Calu3 (cell line): ENCODE results near the gene SLC27A5. TPM values are rescaled to one million over a fixed set of nuclear protein-coding genes. Genes with fewer than 3 reads are reported as not detected.
"Not testable (repeated sequence)": the region's sequence is repeated elsewhere in the genome, so short reads cannot be mapped to it uniquely, and the experiment has no call there.

ENCODE experiments used
- BruUV-seq: library from RNA; stranded (reverse); fragments of 400-500 nt; replicated peaks from 2 replicates; lab custom pipeline; 2021; lab: Mats Ljungman, UMichigan
- CTCF ChIA-PET: fragments of 300-600 bp; sonication (Branson Sonifier 250); formaldehyde crosslinking; loops from one replicate; lab custom pipeline; 2022; ENCODE audit warnings: antibody characterized with exemption; lab: Charles Lee
- DNase-seq: peaks from one replicate; pipeline ENCODE4 v3.0.0; 2022
- H3K27ac Mint-ChIP-seq: one replicate; pipeline ENCODE4 v1.8.0; 2022; ENCODE audit warnings: mixed read lengths; ENCODE audit not compliant: unreplicated experiment
- H3K27me3 Mint-ChIP-seq: one replicate; pipeline ENCODE4 v1.8.0; 2022; ENCODE audit warnings: mixed read lengths; ENCODE audit not compliant: unreplicated experiment
- H3K36me3 Mint-ChIP-seq: one replicate; pipeline ENCODE4 v1.8.0; 2022; ENCODE audit warnings: mild to moderate bottlenecking, moderate library complexity, mixed read lengths; ENCODE audit not compliant: insufficient read depth, unreplicated experiment
- H3K4me1 Mint-ChIP-seq: one replicate; pipeline ENCODE4 v1.8.0; 2022; ENCODE audit warnings: mild to moderate bottlenecking, low read depth, mixed read lengths; ENCODE audit not compliant: unreplicated experiment
- H3K4me3 Mint-ChIP-seq: one replicate; pipeline ENCODE4 v1.8.0; 2022; ENCODE audit warnings: mild to moderate bottlenecking, low read depth, moderate library complexity, mixed read lengths; ENCODE audit not compliant: unreplicated experiment
- H3K9me3 Mint-ChIP-seq: one replicate; pipeline ENCODE4 v1.8.0; 2022; ENCODE audit warnings: low read depth, mixed read lengths; ENCODE audit not compliant: unreplicated experiment
- intact Hi-C: fragments of 100-400 bp; cut with micrococcal nuclease; formaldehyde crosslinking; loops from one replicate; pipeline ENCODE4 v1.10.0; 2022; ENCODE audit not compliant: unreplicated experiment
- total RNA-seq: library from RNA; stranded (reverse); gene quantifications from 2 replicates; pipeline ENCODE4 v1.2.3, GENCODE V29; 2022
- TF ChIP-seq, protein P1 (sequence below): fragments of 200-600 bp; IDR thresholded peaks from one replicate; pipeline ENCODE4 v1.8.0; 2022; ENCODE audit warnings: antibody characterized with exemption; ENCODE audit not compliant: unreplicated experiment

SLC27A5 gene
- total RNA-seq, 1 experiment from 2014 or later, result 3.7 TPM

DNA sequence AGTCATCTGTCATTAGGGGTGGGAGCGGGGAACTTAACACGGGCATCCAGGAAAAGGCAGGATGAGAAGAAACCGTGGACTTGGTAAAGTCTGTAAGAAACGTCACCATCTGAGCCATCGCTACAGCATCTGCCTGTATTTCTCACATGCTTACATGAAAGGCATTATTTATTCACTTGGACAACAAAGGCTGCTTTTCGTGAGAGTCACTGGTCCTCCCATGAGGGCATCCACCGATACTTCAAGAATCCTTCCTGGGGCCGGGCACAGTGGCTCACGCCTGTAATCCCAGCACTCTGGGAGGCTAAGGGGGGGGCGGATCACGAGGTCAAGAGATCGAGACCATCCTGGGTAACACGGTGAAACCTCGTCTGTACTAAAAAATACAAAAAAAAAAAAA, 19.5 kb downstream of the SLC27A5 start:
- H3K4me1 Mint-ChIP-seq, result no peaks in the 10 kb centered on the region
- DNase-seq, result no peak
- CTCF ChIA-PET, result no interaction called here
- H3K27ac Mint-ChIP-seq, result no peak overlapping the region
- BruUV-seq, result no TSS peak
- no peaks in the 10 kb centered on the region for H3K9me3 Mint-ChIP-seq
- TF ChIP-seq, protein P1, sequence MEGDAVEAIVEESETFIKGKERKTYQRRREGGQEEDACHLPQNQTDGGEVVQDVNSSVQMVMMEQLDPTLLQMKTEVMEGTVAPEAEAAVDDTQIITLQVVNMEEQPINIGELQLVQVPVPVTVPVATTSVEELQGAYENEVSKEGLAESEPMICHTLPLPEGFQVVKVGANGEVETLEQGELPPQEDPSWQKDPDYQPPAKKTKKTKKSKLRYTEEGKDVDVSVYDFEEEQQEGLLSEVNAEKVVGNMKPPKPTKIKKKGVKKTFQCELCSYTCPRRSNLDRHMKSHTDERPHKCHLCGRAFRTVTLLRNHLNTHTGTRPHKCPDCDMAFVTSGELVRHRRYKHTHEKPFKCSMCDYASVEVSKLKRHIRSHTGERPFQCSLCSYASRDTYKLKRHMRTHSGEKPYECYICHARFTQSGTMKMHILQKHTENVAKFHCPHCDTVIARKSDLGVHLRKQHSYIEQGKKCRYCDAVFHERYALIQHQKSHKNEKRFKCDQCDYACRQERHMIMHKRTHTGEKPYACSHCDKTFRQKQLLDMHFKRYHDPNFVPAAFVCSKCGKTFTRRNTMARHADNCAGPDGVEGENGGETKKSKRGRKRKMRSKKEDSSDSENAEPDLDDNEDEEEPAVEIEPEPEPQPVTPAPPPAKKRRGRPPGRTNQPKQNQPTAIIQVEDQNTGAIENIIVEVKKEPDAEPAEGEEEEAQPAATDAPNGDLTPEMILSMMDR, result no peak
- no peak overlapping the region for H3K4me3 Mint-ChIP-seq
- intact Hi-C loops, result no loop called here
- peaks cover 13% of the 10 kb centered on the region for H3K27me3 Mint-ChIP-seq
- H3K36me3 Mint-ChIP-seq, result peaks cover 7% of the 10 kb centered on the region

DNA sequence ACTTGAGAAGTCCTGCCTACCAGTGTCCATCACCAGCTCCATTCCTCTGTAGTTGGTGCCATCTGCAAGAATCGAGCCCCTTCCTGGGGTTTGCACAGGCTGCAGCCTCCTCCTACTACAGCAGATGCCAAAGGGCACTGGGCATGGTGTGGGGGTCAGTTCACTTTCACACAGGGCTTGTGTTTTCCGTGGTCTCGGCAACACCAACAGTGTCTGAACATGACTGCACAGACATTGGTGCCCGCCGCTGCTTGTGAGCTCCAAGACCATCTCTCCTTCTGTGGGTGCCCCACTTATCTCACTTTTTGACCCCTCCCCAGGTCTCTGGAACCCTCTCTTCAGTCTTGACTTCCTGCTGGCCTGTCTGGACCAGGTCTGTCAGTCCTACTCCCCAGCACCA, 20.4 kb downstream of the SLC27A5 start:
- Mint-ChIP-seq H3K9me3 (no peaks in the 10 kb centered on the region), H3K4me3 (no peak overlapping the region), H3K4me1 (no peaks in the 10 kb centered on the region), H3K27me3 (peaks cover 13% of the 10 kb centered on the region), H3K27ac (no peak overlapping the region), H3K36me3 (peaks cover 7% of the 10 kb centered on the region)
- BruUV-seq, result no TSS peak
- DNase-seq, result no peak
- TF ChIP-seq, protein P1, result no peak
- CTCF ChIA-PET, result interaction anchor here (0.6 kb wide), 1 partner anchor 231 kb away, joined by 3 read pairs; no protein-coding TSS in a partner anchor
- intact Hi-C loops, result no loop called here

DNA sequence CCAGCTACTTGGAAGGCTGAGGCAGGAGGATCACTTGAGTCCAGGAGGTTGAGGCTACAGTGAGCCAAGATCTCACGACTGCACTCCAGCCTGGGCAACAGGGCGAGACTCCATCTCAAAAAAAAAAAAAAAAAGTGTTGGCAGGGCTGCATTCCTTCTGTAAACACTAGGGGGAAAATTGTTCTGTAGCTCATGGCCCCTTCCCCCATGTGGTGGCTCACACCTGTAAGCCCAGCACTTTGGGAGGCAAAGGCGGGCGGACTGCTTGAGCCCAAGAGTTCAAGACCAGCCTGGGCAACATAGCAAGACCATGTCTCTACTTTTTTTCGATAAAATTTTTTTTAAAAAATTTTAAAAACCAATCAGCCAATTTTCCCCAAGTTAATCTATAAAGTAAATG, 27.4 kb downstream of the SLC27A5 start:
- H3K4me3 Mint-ChIP-seq, intact Hi-C loops, BruUV-seq, H3K36me3 Mint-ChIP-seq, H3K9me3 Mint-ChIP-seq, H3K27me3 Mint-ChIP-seq, H3K4me1 Mint-ChIP-seq, DNase-seq, H3K27ac Mint-ChIP-seq: not testable (repeated sequence)
- CTCF ChIA-PET, result interaction anchor here (0.6 to 0.7 kb wide), 3 partner anchors 9 to 919 kb away, joined by 3 to 5 read pairs (median 4); no protein-coding TSS in a partner anchor

DNA sequence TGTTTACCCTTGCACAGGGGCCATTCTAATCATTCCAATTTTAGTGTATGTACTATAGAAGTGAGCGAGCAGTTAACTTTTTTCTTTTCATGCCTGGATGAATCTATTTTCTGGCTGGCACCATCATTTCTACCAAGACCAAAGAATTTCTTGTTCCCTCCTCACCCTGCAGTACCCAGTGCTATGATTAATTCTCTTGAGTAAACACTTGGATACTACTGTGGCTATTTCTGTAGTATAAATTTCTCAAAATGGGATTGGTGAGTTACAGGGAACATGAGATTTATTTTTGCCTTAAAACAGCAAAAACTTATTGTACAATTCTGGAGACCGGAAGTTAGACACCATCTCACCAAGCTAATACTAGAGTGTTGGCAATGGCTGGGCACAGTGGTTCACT, 28.0 kb downstream of the SLC27A5 start:
- H3K36me3 Mint-ChIP-seq, result peaks cover 14% of the 10 kb centered on the region
- H3K27ac Mint-ChIP-seq, result no peak overlapping the region
- no TSS peak for BruUV-seq

DNA sequence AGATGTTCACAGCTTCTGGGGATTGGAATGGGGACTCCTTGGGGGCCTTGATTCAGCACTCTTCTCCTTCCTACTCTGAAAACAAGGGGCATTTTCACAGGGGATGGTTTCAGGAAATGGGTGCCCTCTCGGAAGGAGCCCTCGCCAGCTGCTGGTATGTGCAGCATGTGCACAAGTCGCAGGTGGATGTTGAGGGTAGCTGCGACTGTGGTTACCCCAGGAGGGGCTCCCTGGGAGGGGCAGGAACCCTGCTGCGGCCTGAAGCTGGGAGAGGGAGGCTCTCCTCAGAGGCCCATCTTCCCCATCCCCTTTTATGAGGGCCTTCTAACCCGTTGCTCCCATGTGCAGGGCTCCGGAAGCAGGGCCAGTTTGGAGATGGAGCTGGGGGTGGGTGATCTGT, 29.4 kb downstream of the SLC27A5 start:
- CTCF ChIA-PET, result no interaction called here
- no peaks in the 10 kb centered on the region for H3K9me3 Mint-ChIP-seq

More for the DNA sequence above, 28.0 kb downstream of the SLC27A5 start:
- intact Hi-C loops, result no loop called here
- Mint-ChIP-seq H3K4me1 (no peaks in the 10 kb centered on the region), H3K27me3 (no peaks in the 10 kb centered on the region), H3K4me3 (no peak overlapping the region), H3K9me3 (no peaks in the 10 kb centered on the region)
- TF ChIP-seq, protein P1, result no peak
- CTCF ChIA-PET, result interaction anchor here (0.7 kb wide), 2 partner anchors 38 to 918 kb away, joined by 4 to 5 read pairs; no protein-coding TSS in a partner anchor
- no peak for DNase-seq

More for the DNA sequence above, 29.4 kb downstream of the SLC27A5 start:
- DNase-seq, result no peak
- TF ChIP-seq, protein P1, result no peak
- Mint-ChIP-seq H3K4me1 (no peaks in the 10 kb centered on the region), H3K27ac (no peak overlapping the region), H3K27me3 (no peaks in the 10 kb centered on the region), H3K36me3 (peaks cover 17% of the 10 kb centered on the region), H3K4me3 (no peak overlapping the region)
- intact Hi-C loops, result no loop called here
- BruUV-seq, result no TSS peak
